HEK293 (cell line): ENCODE results near the gene ANKRD63.

ENCODE experiments used
- CTCF ChIA-PET: fragments of 350-600 bp; formaldehyde crosslinking; extraction: SDS; loops from one replicate; lab custom pipeline; 2021; ENCODE audit warnings: antibody characterized with exemption; lab: Yijun Ruan, JAX
- POLR2A ChIA-PET: fragments of 300-600 bp; formaldehyde crosslinking; extraction: SDS; loops from one replicate; lab custom pipeline; 2020; ENCODE audit warnings: antibody characterized with exemption, inconsistent platforms; lab: Yijun Ruan, JAX
- H3K27ac ChIP-seq: fragments of 200-500 bp; sonication (Bioruptor generic); 2 replicates; pipeline ENCODE4 v1.5.1; 2014; ENCODE audit warnings: low read depth, low read length, control low read depth, inconsistent platforms; ENCODE audit errors: extremely low read depth
- H3K36me3 ChIP-seq, 2 experiments: fragments of 200-500 bp in 1 of 2; sonication (Bioruptor generic) in 1 of 2; 1 replicate in 1 of 2; 2 replicates in 1 of 2; pipeline ENCODE4 v1.5.1; 2014 to 2017; ENCODE audit warnings: inconsistent platforms in 2 of 2, low read length in 2 of 2; ENCODE audit not compliant: control insufficient read depth in 2 of 2, insufficient read depth in 1 of 2
- H3K4me1 ChIP-seq: fragments of 200-500 bp; sonication (Bioruptor generic); 2 replicates; pipeline ENCODE4 v1.5.1; 2014; ENCODE audit warnings: mild to moderate bottlenecking, low read length, inconsistent platforms; ENCODE audit not compliant: control insufficient read depth, insufficient read depth
- H3K4me3 ChIP-seq: 2 replicates; pipeline ENCODE4 v1.5.1; 2011; ENCODE audit warnings: low read depth, mild to moderate bottlenecking, control low read depth, low read length, moderate library complexity
- H3K9me3 ChIP-seq: fragments of 200-500 bp; sonication (Bioruptor generic); 2 replicates; pipeline ENCODE4 v1.5.1; 2014; ENCODE audit warnings: low read depth, low read length, inconsistent platforms; ENCODE audit not compliant: control insufficient read depth, insufficient read depth
- FEZF1 ChIP-seq: fragments of 450-650 bp; formaldehyde crosslinking; IDR thresholded peaks from 2 replicates; pipeline ENCODE4 v1.5.1; 2016; ENCODE audit warnings: missing biosample characterization, missing genetic modification characterization
- GLIS1 ChIP-seq: fragments of 450-650 bp; formaldehyde crosslinking; IDR thresholded peaks from 2 replicates; pipeline ENCODE4 v1.5.1; 2016; ENCODE audit warnings: missing biosample characterization, missing genetic modification characterization
- IKZF3 ChIP-seq: fragments of 450-650 bp; IDR thresholded peaks from 2 replicates; pipeline ENCODE4 v1.5.0; 2018; ENCODE audit warnings: missing biosample characterization, mild to moderate bottlenecking, missing genetic modification characterization, moderate library complexity
- PRDM1 ChIP-seq: fragments of 450-650 bp; formaldehyde crosslinking; IDR thresholded peaks from 2 replicates; pipeline ENCODE4; 2016; ENCODE audit warnings: missing biosample characterization, missing genetic modification characterization
- SCRT1 ChIP-seq: fragments of 450-650 bp; formaldehyde crosslinking; IDR thresholded peaks from 2 replicates; pipeline ENCODE4 v1.5.1; 2016; ENCODE audit warnings: missing biosample characterization, missing genetic modification characterization, borderline replicate concordance
- SCRT2 ChIP-seq: fragments of 450-650 bp; formaldehyde crosslinking; IDR thresholded peaks from 2 replicates; pipeline ENCODE4 v1.5.1; 2016; ENCODE audit warnings: missing biosample characterization, missing genetic modification characterization
- SP7 ChIP-seq: fragments of 450-650 bp; formaldehyde crosslinking; IDR thresholded peaks from 2 replicates; pipeline ENCODE4 v1.5.1; 2016; ENCODE audit warnings: missing biosample characterization, missing genetic modification characterization
- ZBTB17 ChIP-seq: fragments of 450-650 bp; formaldehyde crosslinking; IDR thresholded peaks from 2 replicates; pipeline ENCODE4 v1.5.1; 2016; ENCODE audit warnings: missing biosample characterization, missing genetic modification characterization
- ZBTB48 ChIP-seq: fragments of 450-650 bp; formaldehyde crosslinking; IDR thresholded peaks from 2 replicates; pipeline ENCODE4 v1.5.1; 2016; ENCODE audit warnings: missing biosample characterization, missing genetic modification characterization
- ZNF37A ChIP-seq: fragments of 450-650 bp; IDR thresholded peaks from 2 replicates; pipeline ENCODE4 v1.5.1; 2018; ENCODE audit warnings: missing biosample characterization, missing genetic modification characterization
- ZNF391 ChIP-seq: fragments of 450-650 bp; formaldehyde crosslinking; IDR thresholded peaks from 2 replicates; pipeline ENCODE4 v1.5.1; 2016; ENCODE audit warnings: low read depth, missing biosample characterization, missing genetic modification characterization, borderline replicate concordance
- ZNF501 ChIP-seq: fragments of 450-650 bp; formaldehyde crosslinking; IDR thresholded peaks from 2 replicates; pipeline ENCODE4 v1.5.1; 2016; ENCODE audit warnings: missing biosample characterization, missing genetic modification characterization
- ZNF558 ChIP-seq: fragments of 450-650 bp; formaldehyde crosslinking; IDR thresholded peaks from 2 replicates; pipeline ENCODE4 v1.5.1; 2016; ENCODE audit warnings: missing biosample characterization, missing genetic modification characterization
- ZNF654 ChIP-seq: fragments of 450-650 bp; formaldehyde crosslinking; IDR thresholded peaks from 2 replicates; pipeline ENCODE4 v1.5.1; 2016; ENCODE audit warnings: low read depth, missing biosample characterization, missing genetic modification characterization
- ZNF660 ChIP-seq: fragments of 450-650 bp; IDR thresholded peaks from 2 replicates; pipeline ENCODE4 v1.5.1; 2018; ENCODE audit warnings: missing biosample characterization, mild to moderate bottlenecking, missing genetic modification characterization
- ZNF776 ChIP-seq: fragments of 450-650 bp; formaldehyde crosslinking; IDR thresholded peaks from 2 replicates; pipeline ENCODE4 v1.5.0; 2017; ENCODE audit warnings: missing biosample characterization, missing genetic modification characterization, borderline replicate concordance
- ZNF792 ChIP-seq: fragments of 450-650 bp; formaldehyde crosslinking; IDR thresholded peaks from 2 replicates; pipeline ENCODE4 v1.5.1; 2016; ENCODE audit warnings: missing biosample characterization, missing genetic modification characterization
- ZSCAN30 ChIP-seq: fragments of 450-650 bp; IDR thresholded peaks from 2 replicates; pipeline ENCODE4 v1.5.1; 2018; ENCODE audit warnings: missing biosample characterization, mild to moderate bottlenecking, missing genetic modification characterization, moderate library complexity
- TF ChIP-seq, protein P1 (sequence below): fragments of 450-650 bp; formaldehyde crosslinking; conservative IDR thresholded peaks from 2 replicates; pipeline ENCODE4 v1.5.1; 2016; ENCODE audit warnings: low read depth, missing biosample characterization, missing genetic modification characterization
- TF ChIP-seq, protein P2 (sequence below): fragments of 450-650 bp; formaldehyde crosslinking; IDR thresholded peaks from 2 replicates; pipeline ENCODE4 v1.5.1; 2017; ENCODE audit warnings: missing biosample characterization, missing genetic modification characterization
- TF ChIP-seq, protein P3 (sequence below): fragments of 450-650 bp; formaldehyde crosslinking; IDR thresholded peaks from 2 replicates; pipeline ENCODE4 v1.5.1; 2016; ENCODE audit warnings: missing biosample characterization, missing genetic modification characterization
- TF ChIP-seq, protein P4 (sequence below): fragments of 450-650 bp; formaldehyde crosslinking; IDR thresholded peaks from 2 replicates; pipeline ENCODE4 v1.5.1; 2016; ENCODE audit warnings: missing biosample characterization, missing genetic modification characterization
- TF ChIP-seq, protein P5 (sequence below): fragments of 450-650 bp; IDR thresholded peaks from 2 replicates; pipeline ENCODE4 v1.5.1; 2018; ENCODE audit warnings: missing biosample characterization, mild to moderate bottlenecking, missing genetic modification characterization
- TF ChIP-seq, protein P6 (sequence below): fragments of 450-650 bp; formaldehyde crosslinking; IDR thresholded peaks from 2 replicates; pipeline ENCODE4 v1.5.1; 2017; ENCODE audit warnings: missing biosample characterization, missing genetic modification characterization

ANKRD63 gene

DNA sequence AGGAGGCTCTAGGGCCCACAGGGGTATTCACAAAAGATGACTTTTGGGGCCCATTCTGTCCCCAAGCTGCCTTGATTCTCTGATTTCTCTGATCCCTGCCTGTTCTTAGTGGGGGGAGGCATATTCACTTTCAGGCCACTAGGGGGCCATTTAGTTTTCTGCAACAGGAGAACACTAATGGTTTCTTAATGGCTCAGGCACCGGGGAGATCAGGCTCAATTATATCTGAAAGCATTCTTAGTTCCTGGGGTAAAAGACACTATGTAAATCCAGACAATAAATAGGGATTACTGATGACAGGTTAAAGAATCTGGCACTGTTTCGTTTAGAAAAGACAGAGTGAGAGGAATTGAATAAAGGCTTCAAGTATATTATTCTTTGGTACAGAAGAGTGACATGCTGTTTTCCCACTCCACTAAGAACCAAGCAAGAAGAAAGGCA lies 38.1 kb upstream of the ANKRD63 start:
- Histone ChIP-seq H3K4me3 (no peak overlapping the region), H3K27ac (no peak overlapping the region), H3K9me3 (no peaks in the 10 kb centered on the region), H3K36me3 (peaks cover 0 to 4% of the 10 kb centered on the region in 2 experiments; a peak in 1 of 3 replicates), H3K4me1 (peaks cover 13% of the 10 kb centered on the region; the same call in 1 of the 2 replicates)
- ChIA-PET CTCF (interaction anchor here (0.6 to 5.2 kb wide), 16 partner anchors 9 to 429 kb away, joined by 3 to 64 read pairs (median 4); no protein-coding TSS in a partner anchor), POLR2A (no interaction called here)
- TF ChIP-seq IKZF3: 0 out of 2 replicates have a peak, but pooled peaks have one; percentile 44
- TF ChIP-seq ZNF501 (tag by site-specific recombination): no peak
- peak; percentile 65 for TF ChIP-seq SCRT1 (tag by site-specific recombination)
- peak; percentile 26 for TF ChIP-seq SP7 (tag by site-specific recombination)
- TF ChIP-seq, protein P1, sequence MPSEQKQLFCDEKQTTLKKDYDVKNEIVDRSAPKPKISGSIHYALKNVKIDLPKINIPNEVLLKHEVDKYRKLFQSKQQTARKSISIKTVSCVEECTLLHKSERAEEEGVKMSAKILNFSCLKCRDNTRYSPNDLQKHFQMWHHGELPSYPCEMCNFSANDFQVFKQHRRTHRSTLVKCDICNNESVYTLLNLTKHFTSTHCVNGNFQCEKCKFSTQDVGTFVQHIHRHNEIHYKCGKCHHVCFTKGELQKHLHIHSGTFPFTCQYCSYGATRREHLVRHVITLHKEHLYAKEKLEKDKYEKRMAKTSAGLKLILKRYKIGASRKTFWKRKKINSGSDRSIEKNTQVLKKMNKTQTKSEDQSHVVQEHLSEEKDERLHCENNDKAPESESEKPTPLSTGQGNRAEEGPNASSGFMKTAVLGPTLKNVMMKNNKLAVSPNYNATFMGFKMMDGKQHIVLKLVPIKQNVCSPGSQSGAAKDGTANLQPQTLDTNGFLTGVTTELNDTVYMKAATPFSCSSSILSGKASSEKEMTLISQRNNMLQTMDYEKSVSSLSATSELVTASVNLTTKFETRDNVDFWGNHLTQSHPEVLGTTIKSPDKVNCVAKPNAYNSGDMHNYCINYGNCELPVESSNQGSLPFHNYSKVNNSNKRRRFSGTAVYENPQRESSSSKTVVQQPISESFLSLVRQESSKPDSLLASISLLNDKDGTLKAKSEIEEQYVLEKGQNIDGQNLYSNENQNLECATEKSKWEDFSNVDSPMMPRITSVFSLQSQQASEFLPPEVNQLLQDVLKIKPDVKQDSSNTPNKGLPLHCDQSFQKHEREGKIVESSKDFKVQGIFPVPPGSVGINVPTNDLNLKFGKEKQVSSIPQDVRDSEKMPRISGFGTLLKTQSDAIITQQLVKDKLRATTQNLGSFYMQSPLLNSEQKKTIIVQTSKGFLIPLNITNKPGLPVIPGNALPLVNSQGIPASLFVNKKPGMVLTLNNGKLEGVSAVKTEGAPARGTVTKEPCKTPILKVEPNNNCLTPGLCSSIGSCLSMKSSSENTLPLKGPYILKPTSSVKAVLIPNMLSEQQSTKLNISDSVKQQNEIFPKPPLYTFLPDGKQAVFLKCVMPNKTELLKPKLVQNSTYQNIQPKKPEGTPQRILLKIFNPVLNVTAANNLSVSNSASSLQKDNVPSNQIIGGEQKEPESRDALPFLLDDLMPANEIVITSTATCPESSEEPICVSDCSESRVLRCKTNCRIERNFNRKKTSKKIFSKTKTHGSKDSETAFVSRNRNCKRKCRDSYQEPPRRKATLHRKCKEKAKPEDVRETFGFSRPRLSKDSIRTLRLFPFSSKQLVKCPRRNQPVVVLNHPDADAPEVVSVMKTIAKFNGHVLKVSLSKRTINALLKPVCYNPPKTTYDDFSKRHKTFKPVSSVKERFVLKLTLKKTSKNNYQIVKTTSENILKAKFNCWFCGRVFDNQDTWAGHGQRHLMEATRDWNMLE (tag by site-specific recombination): no peak
- TF ChIP-seq ZBTB48 (tag by site-specific recombination): peak; percentile 71
- peak; percentile 89 for TF ChIP-seq SCRT2
- no peak for TF ChIP-seq ZNF558 (tag by site-specific recombination)
- TF ChIP-seq, protein P2, sequence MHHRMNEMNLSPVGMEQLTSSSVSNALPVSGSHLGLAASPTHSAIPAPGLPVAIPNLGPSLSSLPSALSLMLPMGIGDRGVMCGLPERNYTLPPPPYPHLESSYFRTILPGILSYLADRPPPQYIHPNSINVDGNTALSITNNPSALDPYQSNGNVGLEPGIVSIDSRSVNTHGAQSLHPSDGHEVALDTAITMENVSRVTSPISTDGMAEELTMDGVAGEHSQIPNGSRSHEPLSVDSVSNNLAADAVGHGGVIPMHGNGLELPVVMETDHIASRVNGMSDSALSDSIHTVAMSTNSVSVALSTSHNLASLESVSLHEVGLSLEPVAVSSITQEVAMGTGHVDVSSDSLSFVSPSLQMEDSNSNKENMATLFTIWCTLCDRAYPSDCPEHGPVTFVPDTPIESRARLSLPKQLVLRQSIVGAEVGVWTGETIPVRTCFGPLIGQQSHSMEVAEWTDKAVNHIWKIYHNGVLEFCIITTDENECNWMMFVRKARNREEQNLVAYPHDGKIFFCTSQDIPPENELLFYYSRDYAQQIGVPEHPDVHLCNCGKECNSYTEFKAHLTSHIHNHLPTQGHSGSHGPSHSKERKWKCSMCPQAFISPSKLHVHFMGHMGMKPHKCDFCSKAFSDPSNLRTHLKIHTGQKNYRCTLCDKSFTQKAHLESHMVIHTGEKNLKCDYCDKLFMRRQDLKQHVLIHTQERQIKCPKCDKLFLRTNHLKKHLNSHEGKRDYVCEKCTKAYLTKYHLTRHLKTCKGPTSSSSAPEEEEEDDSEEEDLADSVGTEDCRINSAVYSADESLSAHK: 0 out of 2 replicates have a peak, but pooled peaks have one; percentile 27
- TF ChIP-seq, protein P3, sequence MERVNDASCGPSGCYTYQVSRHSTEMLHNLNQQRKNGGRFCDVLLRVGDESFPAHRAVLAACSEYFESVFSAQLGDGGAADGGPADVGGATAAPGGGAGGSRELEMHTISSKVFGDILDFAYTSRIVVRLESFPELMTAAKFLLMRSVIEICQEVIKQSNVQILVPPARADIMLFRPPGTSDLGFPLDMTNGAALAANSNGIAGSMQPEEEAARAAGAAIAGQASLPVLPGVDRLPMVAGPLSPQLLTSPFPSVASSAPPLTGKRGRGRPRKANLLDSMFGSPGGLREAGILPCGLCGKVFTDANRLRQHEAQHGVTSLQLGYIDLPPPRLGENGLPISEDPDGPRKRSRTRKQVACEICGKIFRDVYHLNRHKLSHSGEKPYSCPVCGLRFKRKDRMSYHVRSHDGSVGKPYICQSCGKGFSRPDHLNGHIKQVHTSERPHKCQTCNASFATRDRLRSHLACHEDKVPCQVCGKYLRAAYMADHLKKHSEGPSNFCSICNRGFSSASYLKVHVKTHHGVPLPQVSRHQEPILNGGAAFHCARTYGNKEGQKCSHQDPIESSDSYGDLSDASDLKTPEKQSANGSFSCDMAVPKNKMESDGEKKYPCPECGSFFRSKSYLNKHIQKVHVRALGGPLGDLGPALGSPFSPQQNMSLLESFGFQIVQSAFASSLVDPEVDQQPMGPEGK (tag by site-specific recombination): peak; percentile 26; the same call in 1 of the 2 replicates
- TF ChIP-seq ZBTB17 (tag by site-specific recombination): peak; percentile 68
- TF ChIP-seq, protein P4, sequence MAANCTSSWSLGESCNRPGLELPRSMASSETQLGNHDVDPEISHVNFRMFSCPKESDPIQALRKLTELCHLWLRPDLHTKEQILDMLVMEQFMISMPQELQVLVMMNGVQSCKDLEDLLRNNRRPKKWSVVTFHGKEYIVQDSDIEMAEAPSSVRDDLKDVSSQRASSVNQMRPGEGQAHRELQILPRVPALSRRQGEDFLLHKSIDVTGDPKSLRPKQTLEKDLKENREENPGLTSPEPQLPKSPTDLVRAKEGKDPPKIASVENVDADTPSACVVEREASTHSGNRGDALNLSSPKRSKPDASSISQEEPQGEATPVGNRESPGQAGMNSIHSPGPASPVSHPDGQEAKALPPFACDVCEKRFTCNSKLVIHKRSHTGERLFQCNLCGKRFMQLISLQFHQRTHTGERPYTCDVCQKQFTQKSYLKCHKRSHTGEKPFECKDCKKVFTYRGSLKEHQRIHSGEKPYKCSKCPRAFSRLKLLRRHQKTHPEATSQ: no peak
- TF ChIP-seq ZSCAN30: peak; percentile 47; the same call in 1 of the 2 replicates
- no peak for TF ChIP-seq ZNF37A (tag by site-specific recombination)
- TF ChIP-seq FEZF1 (tag by site-specific recombination): peak; percentile 79
- TF ChIP-seq, protein P5, sequence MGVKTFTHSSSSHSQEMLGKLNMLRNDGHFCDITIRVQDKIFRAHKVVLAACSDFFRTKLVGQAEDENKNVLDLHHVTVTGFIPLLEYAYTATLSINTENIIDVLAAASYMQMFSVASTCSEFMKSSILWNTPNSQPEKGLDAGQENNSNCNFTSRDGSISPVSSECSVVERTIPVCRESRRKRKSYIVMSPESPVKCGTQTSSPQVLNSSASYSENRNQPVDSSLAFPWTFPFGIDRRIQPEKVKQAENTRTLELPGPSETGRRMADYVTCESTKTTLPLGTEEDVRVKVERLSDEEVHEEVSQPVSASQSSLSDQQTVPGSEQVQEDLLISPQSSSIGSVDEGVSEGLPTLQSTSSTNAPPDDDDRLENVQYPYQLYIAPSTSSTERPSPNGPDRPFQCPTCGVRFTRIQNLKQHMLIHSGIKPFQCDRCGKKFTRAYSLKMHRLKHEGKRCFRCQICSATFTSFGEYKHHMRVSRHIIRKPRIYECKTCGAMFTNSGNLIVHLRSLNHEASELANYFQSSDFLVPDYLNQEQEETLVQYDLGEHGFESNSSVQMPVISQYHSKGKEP (tag by site-specific recombination): peak; percentile 65; the same call in 1 of the 2 replicates
- 0 out of 2 replicates have a peak, but pooled peaks have one; percentile 10 for TF ChIP-seq PRDM1 (tag by site-specific recombination)
- no peak for TF ChIP-seq ZNF391
- TF ChIP-seq, protein P6, sequence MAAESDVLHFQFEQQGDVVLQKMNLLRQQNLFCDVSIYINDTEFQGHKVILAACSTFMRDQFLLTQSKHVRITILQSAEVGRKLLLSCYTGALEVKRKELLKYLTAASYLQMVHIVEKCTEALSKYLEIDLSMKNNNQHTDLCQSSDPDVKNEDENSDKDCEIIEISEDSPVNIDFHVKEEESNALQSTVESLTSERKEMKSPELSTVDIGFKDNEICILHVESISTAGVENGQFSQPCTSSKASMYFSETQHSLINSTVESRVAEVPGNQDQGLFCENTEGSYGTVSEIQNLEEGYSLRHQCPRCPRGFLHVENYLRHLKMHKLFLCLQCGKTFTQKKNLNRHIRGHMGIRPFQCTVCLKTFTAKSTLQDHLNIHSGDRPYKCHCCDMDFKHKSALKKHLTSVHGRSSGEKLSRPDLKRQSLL (tag by site-specific recombination): peak; percentile 62
- TF ChIP-seq ZNF792 (tag by site-specific recombination): no peak
- TF ChIP-seq GLIS1 (tag by site-specific recombination): peak; percentile 91
- peak; percentile 51; the same call in 1 of the 2 replicates for TF ChIP-seq ZNF660 (tag by site-specific recombination)
- TF ChIP-seq ZNF654 (tag by site-specific recombination): peak; percentile 41
- TF ChIP-seq ZNF776 (tag by site-specific recombination): no peak
